ENCODE measurements around the gene PNPLA8.
A peak's percentile ranks its signal among the peaks of the same experiment; 100 is the strongest.

PNPLA8 gene

DNA sequence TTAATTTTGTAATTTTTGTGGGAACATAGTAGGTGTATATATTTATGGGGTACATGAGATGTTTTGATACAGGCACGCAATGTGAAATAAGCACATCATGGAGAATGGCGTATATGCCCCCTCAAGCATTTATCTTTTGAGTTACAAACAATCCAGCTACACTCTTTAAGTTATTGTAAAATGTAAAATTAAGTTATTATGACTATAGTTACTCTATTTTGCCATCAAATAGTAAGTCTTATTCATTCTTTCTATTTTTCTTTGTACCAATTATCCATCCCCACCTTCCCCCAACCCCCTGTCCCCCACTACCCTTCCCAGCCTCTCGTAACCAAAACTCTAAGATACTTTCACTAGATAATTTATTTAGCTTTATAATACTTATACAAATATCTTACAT is 7.8 kb upstream of the PNPLA8 start:
- no peak for DNase-seq (ENCODE audit: low read depth in 2 of 2)

DNA sequence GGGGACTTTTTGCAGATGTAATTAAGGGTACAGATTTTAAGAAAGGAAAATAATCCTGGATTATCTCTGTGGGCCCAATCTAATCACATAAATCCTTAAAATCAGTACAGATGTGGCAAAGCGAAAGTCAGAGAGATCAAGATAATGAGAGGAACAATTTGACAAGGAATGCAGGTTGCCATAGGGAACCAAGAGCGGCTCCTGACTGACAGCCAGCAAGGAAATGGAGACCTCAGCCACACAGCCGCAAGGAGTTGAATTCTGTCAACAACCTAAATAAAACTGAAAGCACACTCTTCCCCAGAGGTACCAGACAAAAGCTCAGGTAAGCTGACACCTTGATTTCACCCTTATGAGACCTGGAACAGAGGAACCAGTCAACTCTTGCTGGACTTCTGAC is 3.4 kb upstream of the PNPLA8 start:
- no peak for DNase-seq (ENCODE audit: low read depth in 2 of 2)

- DNase-seq (ENCODE audit: low read depth in 2 of 2), result no peak
Measured at GRCh38 chr7:108528183-108528712, 2.3 kb upstream of the PNPLA8 start.

DNA sequence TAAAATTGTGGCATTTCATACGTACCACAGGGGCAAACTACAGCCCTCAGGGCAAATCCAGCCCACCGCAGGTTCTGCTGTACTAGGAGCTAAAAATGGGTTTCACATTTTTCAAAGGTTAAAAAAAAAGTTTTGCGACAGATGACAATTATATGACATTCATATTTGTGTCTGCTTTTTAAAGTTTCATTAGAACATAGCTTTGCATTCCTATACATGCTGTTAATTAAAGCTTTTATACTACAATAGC is 758 bp upstream of the PNPLA8 start:
- no peak for DNase-seq (ENCODE audit: low read depth in 2 of 2)

GRCh38 chr7:108525327-108525984 is 479 bp downstream of the PNPLA8 start:
- DNase-seq (ENCODE audit: low read depth in 2 of 2), result no peak

- no peak for DNase-seq (ENCODE audit: low read depth in 2 of 2)
Measured at GRCh38 chr7:108522780-108523179, 3.2 kb downstream of the PNPLA8 start.

- DNase-seq (ENCODE audit: low read depth in 2 of 2), result no peak
Measured at GRCh38 chr7:108517951-108518350, 8.0 kb downstream of the PNPLA8 start.

- no peak for DNase-seq (ENCODE audit: low read depth in 2 of 2)
Measured at GRCh38 chr7:108515630-108516029, 10.3 kb downstream of the PNPLA8 start.

DNA sequence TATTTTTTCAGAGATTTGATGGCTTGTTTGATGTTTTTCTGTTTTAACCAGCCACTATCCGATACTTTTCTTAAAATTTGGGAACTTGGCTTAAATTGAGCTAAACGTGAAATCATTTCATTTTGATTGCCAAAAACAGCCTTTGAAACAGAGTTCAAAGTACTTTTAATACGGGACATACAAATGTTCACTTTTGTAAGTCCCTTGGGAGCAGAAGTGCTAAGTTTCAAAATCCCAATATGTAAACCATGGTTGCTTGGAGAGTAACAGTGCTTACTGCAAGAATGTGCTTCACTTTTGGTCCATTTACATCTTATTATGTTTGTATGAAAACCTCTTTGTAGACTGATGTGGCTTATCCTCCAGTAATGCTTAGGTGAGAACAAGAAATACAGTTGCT is 10.9 kb downstream of the PNPLA8 start:
- DNase-seq (ENCODE audit: low read depth in 2 of 2), result no peak

- DNase-seq (ENCODE audit: low read depth in 2 of 2), result no peak
Measured at GRCh38 chr7:108511939-108512338, 14.0 kb downstream of the PNPLA8 start.

DNA sequence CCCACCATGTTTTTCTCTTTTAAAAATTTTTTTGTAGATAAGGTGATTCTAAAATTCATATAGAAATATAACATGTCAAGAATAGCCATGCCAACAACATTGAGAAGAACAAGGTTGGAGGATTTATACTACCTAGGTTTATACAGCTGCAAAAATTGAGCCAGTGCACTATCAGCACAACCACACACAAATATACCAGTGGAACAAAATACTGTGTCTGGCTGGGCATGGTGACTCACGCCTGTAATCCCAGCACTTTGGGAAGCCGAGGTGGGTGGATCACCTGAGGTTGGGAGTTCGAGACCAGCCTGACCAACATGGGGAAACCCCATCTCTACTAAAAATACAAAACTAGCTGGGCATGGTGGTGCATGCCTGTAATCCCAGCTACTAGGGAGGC is 21.4 kb downstream of the PNPLA8 start:
- DNase-seq (ENCODE audit: low read depth in 2 of 2), result peak; percentile 4 to 5

- no peak for DNase-seq (ENCODE audit: low read depth in 2 of 2)
Measured at GRCh38 chr7:108503112-108504026, 22.6 kb downstream of the PNPLA8 start.

GRCh38 chr7:108499566-108499965 is 26.4 kb downstream of the PNPLA8 start:
- no peak for DNase-seq (ENCODE audit: low read depth in 2 of 2)

DNA sequence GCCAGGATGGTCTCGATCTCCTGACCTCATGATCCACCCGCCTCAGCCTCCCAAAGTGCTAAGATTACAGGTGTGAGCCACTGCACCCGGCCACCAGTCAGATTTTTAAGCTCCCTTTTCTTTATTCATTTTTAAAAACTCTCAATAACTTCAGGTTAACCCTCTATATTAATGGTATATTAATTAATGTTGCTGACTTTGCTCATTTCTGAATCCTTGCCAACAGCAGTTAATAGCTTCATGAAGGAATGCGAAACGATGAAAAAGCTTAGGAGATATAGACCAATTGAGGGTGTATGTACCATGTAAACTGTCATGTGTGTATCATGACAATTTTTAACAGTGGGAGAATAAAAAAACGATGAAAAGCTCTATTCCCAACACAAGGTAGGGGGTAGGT is 27.5 kb downstream of the PNPLA8 start:
- DNase-seq (ENCODE audit: low read depth in 2 of 2), result no peak

DNA sequence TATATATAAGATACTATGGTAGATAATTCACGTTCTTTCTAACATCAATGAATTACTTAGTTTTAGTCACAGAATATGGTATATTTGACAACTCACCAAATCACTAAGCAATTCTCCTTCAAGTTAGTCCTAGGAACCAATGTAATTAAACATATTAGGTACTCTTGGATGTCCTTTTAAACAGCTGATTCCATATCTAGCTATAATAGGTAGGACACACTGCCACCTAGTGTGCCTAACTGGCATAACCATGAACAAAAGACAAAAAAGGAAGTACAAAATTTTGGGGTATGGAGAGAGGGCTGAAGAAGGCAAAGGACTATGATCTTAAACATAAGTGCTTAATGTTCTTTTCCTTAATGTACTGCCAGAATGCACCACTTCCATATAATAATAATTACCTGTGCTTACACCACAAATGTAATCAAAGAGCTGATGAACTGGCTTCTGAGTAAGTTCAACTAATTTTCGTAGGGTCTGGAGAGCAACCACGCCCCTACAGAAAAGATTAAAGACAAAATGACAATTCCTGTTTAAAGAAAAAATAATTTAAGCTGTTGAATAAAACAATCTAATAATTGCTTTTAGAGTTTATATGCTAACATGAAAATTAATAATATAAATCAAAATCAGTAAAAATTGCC is 28.7 kb downstream of the PNPLA8 start:
- peak in 1 of 2 donors; percentile 2 for DNase-seq (ENCODE audit: low read depth in 2 of 2)

GRCh38 chr7:108492742-108493141 is 33.2 kb downstream of the PNPLA8 start:
- no peak for DNase-seq (ENCODE audit: low read depth in 2 of 2)

DNA sequence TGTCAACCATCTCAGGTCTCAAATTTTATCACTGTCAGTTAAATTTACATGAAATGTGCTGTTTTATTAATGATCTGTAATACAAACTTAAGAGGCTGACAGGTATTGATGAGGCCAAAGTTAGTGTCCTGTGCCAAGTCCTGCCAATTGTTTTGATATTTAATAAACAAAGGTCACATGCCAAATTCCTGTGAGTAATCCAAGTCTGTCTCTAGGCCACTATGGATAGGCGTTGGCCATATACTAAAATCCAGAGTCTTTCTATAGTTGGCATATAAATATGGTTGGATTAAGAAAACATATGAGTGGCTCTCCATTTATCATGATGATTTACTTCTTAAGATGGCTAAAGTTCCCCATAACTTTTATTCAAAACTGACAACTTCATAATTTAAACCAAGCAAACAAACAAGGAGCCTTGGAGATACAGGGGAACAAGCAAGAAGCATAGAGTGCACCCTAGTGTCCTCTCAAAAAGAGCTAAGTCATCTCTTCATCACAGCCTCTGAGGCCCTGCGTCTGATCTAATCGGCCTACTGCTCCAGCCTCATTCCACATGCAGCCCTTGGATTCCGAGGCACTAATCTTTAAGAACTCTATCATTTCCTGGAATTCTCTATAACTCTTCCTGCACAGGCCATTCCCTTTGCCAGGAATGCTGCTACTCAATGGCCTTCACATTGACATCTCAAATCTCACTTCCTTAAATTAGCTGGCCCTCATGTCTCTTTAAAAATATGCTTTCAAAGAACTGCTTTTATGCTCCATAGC is 37.0 kb downstream of the PNPLA8 start:
- no peak for DNase-seq (ENCODE audit: low read depth in 2 of 2)

GRCh38 chr7:108487646-108488045 is 38.3 kb downstream of the PNPLA8 start:
- no peak for DNase-seq (ENCODE audit: low read depth in 2 of 2)

DNA sequence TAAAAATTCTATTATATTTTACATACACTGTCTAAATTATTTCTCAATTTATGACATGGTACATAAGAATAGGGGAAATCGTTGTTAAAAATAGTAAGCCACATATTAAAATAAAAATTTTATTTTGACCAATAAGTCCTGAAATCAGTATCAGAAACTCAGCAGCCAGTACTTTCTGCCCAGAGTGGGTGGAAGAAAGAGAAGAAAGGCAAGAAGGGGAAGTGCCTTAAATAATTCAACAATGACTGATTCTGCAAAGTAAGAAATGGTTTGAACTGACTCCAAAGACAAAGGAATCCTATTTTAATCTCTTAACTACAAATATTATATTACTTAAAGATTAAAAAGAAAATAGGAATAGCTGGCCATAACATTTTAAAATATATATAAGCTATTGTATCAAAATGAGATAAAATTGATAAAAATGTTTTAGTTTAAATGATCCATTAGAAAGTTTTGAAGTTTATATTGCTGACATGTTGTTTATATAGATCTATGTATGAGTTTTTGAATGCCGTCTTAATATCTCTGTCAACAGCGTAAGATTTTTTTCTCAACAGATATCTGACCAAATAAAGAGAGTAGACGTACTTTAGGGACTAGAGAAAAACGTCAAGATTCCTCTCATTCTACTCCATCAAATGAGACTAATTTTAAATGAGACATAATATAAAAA is 39.5 kb downstream of the PNPLA8 start:
- DNase-seq (ENCODE audit: low read depth in 2 of 2), result no peak

DNA sequence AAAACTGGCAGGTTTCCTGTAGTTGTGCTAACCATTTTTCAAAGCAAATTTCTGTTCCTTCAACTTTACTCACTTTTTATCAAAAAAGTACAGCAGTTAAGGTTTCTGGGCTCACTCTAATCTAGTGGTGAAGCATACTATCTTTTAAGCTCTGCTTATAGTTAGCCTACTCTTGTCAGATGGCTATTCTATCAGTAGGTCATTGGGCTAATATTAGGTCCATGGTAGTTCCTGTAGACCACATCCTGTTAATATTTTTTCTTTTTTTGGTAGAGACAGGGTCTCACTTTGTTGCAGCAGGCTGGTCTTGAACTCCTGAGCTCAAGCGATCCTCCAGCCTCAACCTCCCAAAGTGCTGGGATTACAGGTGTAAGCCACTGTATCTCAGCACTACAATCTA is 41.8 kb downstream of the PNPLA8 start:
- DNase-seq (ENCODE audit: low read depth in 2 of 2), result no peak

DNA sequence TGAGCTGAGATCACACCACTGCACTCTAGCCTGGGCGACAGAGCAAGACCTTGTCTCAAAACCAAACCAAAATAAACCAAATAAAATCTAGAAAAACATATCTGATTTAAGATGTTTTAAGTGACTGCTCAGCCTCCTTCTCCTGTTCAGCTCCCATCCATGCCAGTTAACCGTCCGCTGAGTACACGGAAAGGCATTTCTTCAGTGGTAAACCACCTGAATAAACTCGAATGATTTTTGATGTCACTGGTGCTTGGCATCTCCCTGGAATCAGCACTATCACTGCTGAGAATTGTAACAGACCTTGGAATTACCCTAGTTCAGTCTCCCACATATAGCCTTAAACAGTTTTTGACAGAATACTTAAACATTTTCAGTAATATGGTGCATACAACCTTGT is 45.6 kb downstream of the PNPLA8 start:
- DNase-seq (ENCODE audit: low read depth in 2 of 2), result no peak
